Measurements from ENCODE around the gene BIN1. TPM values are rescaled to one million over a fixed set of nuclear protein-coding genes. Genes with fewer than 3 reads are reported as not detected.

The BIN1 gene
- polyA plus RNA-seq, 1 experiment: 37.6 TPM

- H3K36me3 ChIP-seq (ENCODE audit: control insufficient read depth, insufficient read depth, low read length): no peaks in the 10 kb centered on the region
- H3K27me3 ChIP-seq (ENCODE audit: control insufficient read depth, insufficient read depth, low read length): no peaks in the 10 kb centered on the region
- DNase-seq (ENCODE audit: low read depth): peak; percentile 45
- ChIA-PET CTCF (interaction anchor here (0.6 to 1.9 kb wide), 5 partner anchors 14 to 87 kb away, joined by 3 to 7 read pairs (median 3); no protein-coding TSS in a partner anchor), POLR2A (no interaction called here)
- no peak overlapping the region for H3K4me3 ChIP-seq (ENCODE audit: low read depth, low read length)
- TF ChIP-seq CTCF (IDR thresholded peaks at IDR 0.05; ENCODE audit: insufficient read depth, low read depth, low read length): 0 out of 2 replicates have a peak, but pooled peaks have one; percentile 9
These were observed 46.8 kb upstream of the BIN1 start for GRCh38 chr2:127153691-127154158.

DNA sequence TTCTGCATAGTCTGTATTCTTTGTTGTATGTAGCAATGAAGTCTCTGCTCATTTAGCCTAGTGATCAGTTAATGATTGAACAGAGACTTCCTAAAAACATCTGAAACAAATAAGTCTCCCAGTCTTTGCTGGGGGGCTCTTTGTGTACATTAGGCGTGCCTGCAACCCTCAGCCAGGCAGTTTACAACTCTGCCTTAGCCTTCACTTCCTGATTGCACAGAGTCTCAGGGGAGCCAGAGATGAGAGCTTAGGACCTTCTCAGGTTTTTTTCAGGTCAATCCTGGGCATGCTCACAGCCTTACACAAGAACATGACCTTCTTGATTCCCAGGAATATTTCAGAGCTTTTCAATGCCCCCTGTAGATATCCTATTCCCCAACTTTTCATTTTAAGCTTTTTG, 44.0 kb upstream of the BIN1 start:
- no peak for TF ChIP-seq CTCF (IDR thresholded peaks at IDR 0.05; ENCODE audit: insufficient read depth, low read depth, low read length)
- Histone ChIP-seq H3K36me3 (ENCODE audit: control insufficient read depth, insufficient read depth, low read length) (no peaks in the 10 kb centered on the region), H3K27me3 (ENCODE audit: control insufficient read depth, insufficient read depth, low read length) (no peaks in the 10 kb centered on the region), H3K4me3 (ENCODE audit: low read depth, low read length) (no peak overlapping the region)
- POLR2A ChIA-PET: no interaction called here
- CTCF ChIA-PET: no interaction called here
- no peak for DNase-seq (ENCODE audit: low read depth)

DNA sequence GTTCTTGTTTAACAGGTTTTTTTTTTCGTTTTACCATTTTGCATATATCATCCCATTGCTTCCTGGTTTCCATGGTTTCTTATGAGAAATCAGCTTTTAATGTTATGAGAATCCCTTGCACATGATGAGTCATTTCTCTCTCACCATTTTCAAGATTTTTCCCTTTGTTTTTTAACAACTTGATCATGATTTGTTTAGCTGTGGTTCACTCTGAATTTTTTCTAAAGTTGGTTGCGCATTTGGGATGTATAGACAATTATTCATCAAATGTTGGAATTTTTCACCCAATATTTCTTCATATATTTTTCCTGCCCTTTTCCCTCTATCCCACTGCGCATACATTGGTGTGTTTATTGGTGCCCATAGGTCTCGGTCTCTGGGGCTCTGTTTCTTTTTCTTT, 42.4 kb upstream of the BIN1 start:
- ChIA-PET POLR2A (no interaction called here), CTCF (no interaction called here)
- Histone ChIP-seq H3K27me3 (ENCODE audit: control insufficient read depth, insufficient read depth, low read length) (no peaks in the 10 kb centered on the region), H3K36me3 (ENCODE audit: control insufficient read depth, insufficient read depth, low read length) (no peaks in the 10 kb centered on the region), H3K4me3 (ENCODE audit: low read depth, low read length) (no peak overlapping the region)
- TF ChIP-seq CTCF (IDR thresholded peaks at IDR 0.05; ENCODE audit: insufficient read depth, low read depth, low read length): no peak
- peak; percentile 95 for DNase-seq (ENCODE audit: low read depth)

GRCh38 chr2:127146820-127147502, 40.0 kb upstream of the BIN1 start:
- ChIA-PET CTCF (interaction anchor here (1.1 to 3.5 kb wide), 2 partner anchors 9 to 29 kb away, joined by 3 to 12 read pairs; no protein-coding TSS in a partner anchor), POLR2A (interaction anchor here (0.6 kb wide), 1 partner anchor 41 kb away, joined by 4 read pairs; no protein-coding TSS in a partner anchor)
- Histone ChIP-seq H3K36me3 (ENCODE audit: control insufficient read depth, insufficient read depth, low read length) (no peaks in the 10 kb centered on the region), H3K4me3 (ENCODE audit: low read depth, low read length) (no peak overlapping the region), H3K27me3 (ENCODE audit: control insufficient read depth, insufficient read depth, low read length) (no peaks in the 10 kb centered on the region)
- TF ChIP-seq CTCF (IDR thresholded peaks at IDR 0.05; ENCODE audit: insufficient read depth, low read depth, low read length): no peak
- no peak for DNase-seq (ENCODE audit: low read depth)

GRCh38 chr2:127146071-127146725, 39.2 kb upstream of the BIN1 start:
- ChIA-PET POLR2A (interaction anchor here (0.6 kb wide), 1 partner anchor 29 kb away, joined by 3 read pairs; no protein-coding TSS in a partner anchor), CTCF (interaction anchor here (0.7 to 3.5 kb wide), 3 partner anchors 10 to 38 kb away, joined by 3 to 12 read pairs (median 3); no protein-coding TSS in a partner anchor)

More at GRCh38 chr2:127146071-127146725, 39.2 kb upstream of the BIN1 start:
- Histone ChIP-seq H3K36me3 (ENCODE audit: control insufficient read depth, insufficient read depth, low read length) (no peaks in the 10 kb centered on the region), H3K27me3 (ENCODE audit: control insufficient read depth, insufficient read depth, low read length) (no peaks in the 10 kb centered on the region), H3K4me3 (ENCODE audit: low read depth, low read length) (no peak overlapping the region)
- no peak for TF ChIP-seq CTCF (IDR thresholded peaks at IDR 0.05; ENCODE audit: insufficient read depth, low read depth, low read length)
- DNase-seq (ENCODE audit: low read depth): no peak
